AG09309 (cell line): ENCODE data around the gene HECW1.

Source experiments
- DNase-seq: peaks from one replicate; pipeline ENCODE4 v3.0.0-alpha.2; 2010; ENCODE audit warnings: low read depth
- H3K4me3 ChIP-seq: 2 replicates; pipeline ENCODE4 v1.5.1; 2011; ENCODE audit warnings: mild to moderate bottlenecking, low read depth, low read length, moderate library complexity; ENCODE audit not compliant: control insufficient read depth
- TF ChIP-seq, protein P1 (sequence below): IDR thresholded peaks from 2 replicates; pipeline ENCODE4 v1.5.1; 2011; ENCODE audit warnings: mild to moderate bottlenecking, low read depth, low read length, inconsistent platforms; ENCODE audit not compliant: insufficient read depth, control insufficient read depth; ENCODE audit errors: missing control alignments

Gene HECW1

DNA sequence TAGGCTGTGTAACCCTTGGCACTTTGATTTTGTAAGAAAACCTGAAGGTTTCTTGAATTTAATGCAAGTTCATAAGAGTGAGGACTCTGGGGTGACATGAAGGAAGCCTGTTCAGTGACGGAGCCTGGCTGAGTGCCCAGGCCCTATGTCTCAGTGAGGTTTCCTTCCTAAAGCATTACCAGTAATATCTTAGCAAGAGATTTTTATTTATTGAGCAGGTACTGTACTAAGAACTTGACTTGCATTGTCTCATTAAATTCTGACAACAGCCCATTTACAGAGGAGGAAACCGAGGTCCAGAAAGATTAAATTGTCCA, 197.2 kb downstream of the HECW1 start:
- H3K4me3 ChIP-seq = no peak overlapping the region
- TF ChIP-seq, protein P1, sequence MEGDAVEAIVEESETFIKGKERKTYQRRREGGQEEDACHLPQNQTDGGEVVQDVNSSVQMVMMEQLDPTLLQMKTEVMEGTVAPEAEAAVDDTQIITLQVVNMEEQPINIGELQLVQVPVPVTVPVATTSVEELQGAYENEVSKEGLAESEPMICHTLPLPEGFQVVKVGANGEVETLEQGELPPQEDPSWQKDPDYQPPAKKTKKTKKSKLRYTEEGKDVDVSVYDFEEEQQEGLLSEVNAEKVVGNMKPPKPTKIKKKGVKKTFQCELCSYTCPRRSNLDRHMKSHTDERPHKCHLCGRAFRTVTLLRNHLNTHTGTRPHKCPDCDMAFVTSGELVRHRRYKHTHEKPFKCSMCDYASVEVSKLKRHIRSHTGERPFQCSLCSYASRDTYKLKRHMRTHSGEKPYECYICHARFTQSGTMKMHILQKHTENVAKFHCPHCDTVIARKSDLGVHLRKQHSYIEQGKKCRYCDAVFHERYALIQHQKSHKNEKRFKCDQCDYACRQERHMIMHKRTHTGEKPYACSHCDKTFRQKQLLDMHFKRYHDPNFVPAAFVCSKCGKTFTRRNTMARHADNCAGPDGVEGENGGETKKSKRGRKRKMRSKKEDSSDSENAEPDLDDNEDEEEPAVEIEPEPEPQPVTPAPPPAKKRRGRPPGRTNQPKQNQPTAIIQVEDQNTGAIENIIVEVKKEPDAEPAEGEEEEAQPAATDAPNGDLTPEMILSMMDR = no peak
- DNase-seq = no peak

DNA sequence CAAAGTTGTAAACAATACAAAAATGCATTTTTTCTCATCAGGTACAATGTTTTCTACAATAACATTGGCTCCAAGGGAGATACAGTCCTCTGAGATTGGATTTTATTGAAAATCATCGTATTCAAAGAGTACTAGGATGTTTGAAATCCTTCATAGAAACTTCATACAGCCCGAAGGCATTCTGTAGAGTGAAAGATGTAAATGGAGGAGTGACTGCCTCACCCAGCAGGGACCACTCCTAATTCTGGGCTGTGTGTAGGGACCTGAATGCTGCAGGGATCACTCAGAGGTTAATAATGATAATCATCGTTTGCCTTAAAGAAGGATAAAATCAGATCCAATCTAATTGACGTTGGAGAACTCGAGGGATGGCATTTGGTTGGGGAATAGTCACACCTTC, 198.6 kb downstream of the HECW1 start:
- TF ChIP-seq, protein P1 = no peak
- no peak overlapping the region for H3K4me3 ChIP-seq
- DNase-seq = no peak

DNA sequence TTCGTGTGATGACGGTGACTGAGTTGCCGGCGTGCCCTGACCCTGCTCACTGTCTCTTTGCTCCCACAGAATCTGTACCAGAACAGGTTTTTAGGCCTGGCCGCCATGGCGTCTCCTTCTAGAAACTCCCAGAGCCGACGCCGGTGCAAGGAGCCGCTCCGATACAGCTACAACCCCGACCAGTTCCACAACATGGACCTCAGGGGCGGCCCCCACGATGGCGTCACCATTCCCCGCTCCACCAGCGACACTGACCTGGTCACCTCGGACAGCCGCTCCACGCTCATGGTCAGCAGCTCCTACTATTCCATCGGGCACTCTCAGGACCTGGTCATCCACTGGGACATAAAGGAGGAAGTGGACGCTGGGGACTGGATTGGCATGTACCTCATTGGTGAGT, 199.2 kb downstream of the HECW1 start:
- TF ChIP-seq, protein P1 = no peak
- DNase-seq = no peak
- H3K4me3 ChIP-seq = no peak overlapping the region

DNA sequence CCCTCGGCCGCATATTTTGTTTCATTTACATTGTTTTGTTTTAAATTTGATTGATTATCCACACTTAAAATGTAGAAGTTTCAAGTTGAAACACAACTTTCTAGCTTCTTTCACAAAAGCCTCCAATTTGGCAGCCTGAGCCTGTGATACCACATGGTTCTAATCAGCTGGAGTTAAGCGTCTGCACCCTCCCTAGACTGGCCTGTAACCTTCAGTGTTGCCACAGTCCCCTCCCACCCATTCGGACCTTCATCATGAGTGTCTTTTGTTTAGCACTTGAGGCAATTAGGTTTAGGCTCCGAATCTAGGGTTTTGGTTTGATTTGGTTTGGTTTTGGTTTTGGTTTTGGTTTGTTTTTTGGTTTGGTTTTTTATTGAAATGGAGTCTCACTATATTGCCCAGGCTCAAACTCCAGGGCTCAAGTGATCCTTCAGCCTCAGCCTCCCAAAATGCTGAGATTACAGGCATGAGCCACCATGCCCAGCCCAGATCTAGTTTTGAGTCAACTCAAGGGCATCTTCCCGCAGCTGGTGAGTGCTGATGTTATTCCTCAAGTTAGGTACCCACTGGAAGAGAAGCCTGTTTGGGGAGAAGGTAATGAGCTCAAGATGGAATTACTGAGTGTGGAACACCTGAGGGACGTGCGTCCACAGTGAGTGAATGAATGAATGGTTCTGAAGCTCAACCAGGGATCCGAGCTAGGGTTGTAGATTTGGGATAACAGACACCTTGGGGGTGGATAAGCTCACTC, 201.4 kb downstream of the HECW1 start:
- no peak for DNase-seq
- H3K4me3 ChIP-seq = no peak overlapping the region
- TF ChIP-seq, protein P1 = no peak

DNA sequence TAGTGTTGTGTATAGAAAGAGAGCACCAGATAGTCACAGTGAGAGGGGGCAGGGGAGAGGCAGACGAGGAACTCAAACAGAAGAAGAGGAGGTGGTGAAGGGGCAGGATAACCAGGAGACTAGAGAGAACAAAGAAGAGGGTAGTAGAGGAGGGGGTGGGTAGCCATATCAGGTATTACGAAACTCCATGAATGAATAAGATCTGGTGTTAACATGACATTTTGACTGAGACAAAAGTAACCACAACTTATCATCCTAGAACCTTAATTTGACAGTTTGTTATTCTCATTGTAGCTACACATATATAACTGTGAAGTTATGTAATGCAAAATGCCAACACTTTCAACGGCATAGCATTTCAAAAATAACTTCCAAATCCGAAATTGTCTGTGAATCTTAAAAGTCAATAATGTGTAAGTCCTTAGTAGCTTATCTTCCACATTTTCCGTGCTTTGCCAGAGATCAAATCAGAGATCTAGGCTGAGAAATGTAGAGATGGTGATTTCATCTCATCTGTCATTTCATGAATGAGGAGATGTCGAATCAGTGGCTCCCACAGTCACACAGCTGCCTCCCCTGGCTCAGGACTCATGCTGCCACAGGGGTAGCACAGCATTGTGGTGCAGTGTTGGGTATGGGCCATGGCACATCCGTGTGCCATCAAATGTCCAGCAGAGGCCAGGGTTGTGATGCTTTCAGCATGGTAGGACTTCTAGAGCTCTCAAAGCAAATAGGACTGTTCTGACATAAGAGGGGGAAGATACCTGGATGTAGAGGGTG, 202.1 kb downstream of the HECW1 start:
- TF ChIP-seq, protein P1 = no peak
- no peak overlapping the region for H3K4me3 ChIP-seq
- DNase-seq = no peak

DNA sequence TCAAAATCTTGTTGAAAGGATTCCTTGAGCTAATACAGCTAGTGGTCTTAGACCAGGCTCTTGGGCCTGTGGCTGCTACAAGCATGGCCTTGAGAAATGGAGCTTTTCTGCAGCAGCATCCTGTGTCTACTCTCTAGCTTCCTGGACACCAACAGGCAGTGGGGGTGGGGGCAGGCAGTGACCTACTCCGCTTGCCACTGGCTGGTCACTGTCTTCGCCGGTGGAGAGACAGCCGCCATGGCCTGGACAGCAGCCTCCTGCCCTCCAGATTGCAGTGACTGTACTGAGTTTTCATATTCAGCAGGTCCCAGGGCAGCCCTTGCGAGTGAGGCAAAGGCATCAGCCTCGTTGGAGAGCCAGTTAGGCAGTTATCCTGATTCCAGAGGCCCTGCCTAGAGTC, 204.6 kb downstream of the HECW1 start:
- no peak for DNase-seq
- no peak overlapping the region for H3K4me3 ChIP-seq
- TF ChIP-seq, protein P1 = no peak
